Measurements from ENCODE around the gene PLOD1. TPM values are rescaled to one million over a fixed set of nuclear protein-coding genes. Genes with fewer than 3 reads are reported as not detected.

The PLOD1 gene
- total and polyA plus RNA-seq, 10 of the 15 experiments (the other 5 are each of a cell fraction or from before 2014, with no cell fraction given), result 10.6 to 42.6 (median 29.3) TPM

- no peak for TF ChIP-seq NR2C2 (IDR thresholded peaks at IDR 0.05; ENCODE audit: borderline replicate concordance, control insufficient read depth, insufficient read length, low read depth)
- TF ChIP-seq IKZF2 (IDR thresholded peaks at IDR 0.05), result no peak
- TF ChIP-seq ZSCAN29 (IDR thresholded peaks at IDR 0.05), result no peak
These were observed 18.1 kb downstream of the PLOD1 start (continued) for GRCh38 chr1:11952455-11953109.

GRCh38 chr1:11955221-11955620 is 20.7 kb downstream of the PLOD1 start:
- FAIRE-seq (no peak), ATAC-seq (no peak), DNase-seq (ENCODE audit: low read depth, low spot score) (no peak)
- BruUV-seq (replicated peaks), result no TSS peak
- H2AFZ ChIP-seq (ENCODE audit: control insufficient read depth, low read depth, low read length), result no peak overlapping the region
- RAD21 ChIA-PET (ENCODE audit: unreplicated experiment), result no interaction called here
- in situ Hi-C loops (cut with MboI) (no loop called here), intact Hi-C loops (cut with micrococcal nuclease; ENCODE audit: unreplicated experiment) (no loop called here)
- no peaks in the 10 kb centered on the region for H3K79me2 ChIP-seq (ENCODE audit: control insufficient read depth, insufficient read depth, low read length)
- H3K9me3 ChIP-seq (replicated peaks; ENCODE audit: control insufficient read depth, insufficient read depth, low read length), result no peaks in the 10 kb centered on the region
- no peaks in the 10 kb centered on the region for H3K27me3 ChIP-seq (replicated peaks in 1 of 2; ENCODE audit: control insufficient read depth in 2 of 2, insufficient read depth in 2 of 2, low read length in 1 of 2)
- SMC1A ChIA-PET (ENCODE audit: uncharacterized antibody, unreplicated experiment), result no interaction called here
- H3K4me2 ChIP-seq (ENCODE audit: control insufficient read depth, insufficient read depth), result no peak overlapping the region
- WGBS (ENCODE audit: insufficient coverage, insufficient replicate concordance, low lambda C conversion rate, missing lambda C conversion rate), result 89% methylated on average over 6 of the region's 6 CpGs
- H3K4me3 ChIP-seq, result no peak overlapping the region
- H4K20me1 ChIP-seq (ENCODE audit: control insufficient read depth, insufficient read depth), result no peaks in the 10 kb centered on the region
- no peak overlapping the region for H3K9ac ChIP-seq (ENCODE audit: control insufficient read depth, insufficient read depth, low read length)
- no peaks in the 10 kb centered on the region for H3K4me1 ChIP-seq (ENCODE audit: control insufficient read depth, insufficient read depth, low read length)
- H3K27ac ChIP-seq (ENCODE audit: control insufficient read depth, insufficient read depth), result no peak overlapping the region
- CTCF ChIA-PET, result no interaction called here
- peaks cover 4 to 5% of the 10 kb centered on the region in 2 experiments; a peak in 3 of 4 replicates for H3K36me3 ChIP-seq (ENCODE audit: control insufficient read depth in 2 of 2, insufficient read depth in 2 of 2, low read length in 1 of 2)
- POLR2A ChIA-PET, result interaction anchor here (0.5 kb wide), 1 partner anchor 97 kb away, joined by 3 read pairs; no protein-coding TSS in a partner anchor
- TF ChIP-seq NFYB (IDR thresholded peaks at IDR 0.05; ENCODE audit: insufficient read depth, low read depth, low read length) (no peak), NBN (IDR thresholded peaks at IDR 0.05) (no peak), CUX1 (IDR thresholded peaks at IDR 0.05; ENCODE audit: insufficient replicate concordance, low read depth, low read length) (no peak), HDGF (IDR thresholded peaks at IDR 0.05) (no peak), NR2F1 (conservative IDR thresholded peaks at IDR 0.05) (no peak), TCF3 (IDR thresholded peaks at IDR 0.05; ENCODE audit: borderline replicate concordance, insufficient read depth, low read depth, low read length) (no peak), ZNF24 (IDR thresholded peaks at IDR 0.05) (no peak), IKZF1 (conservative IDR thresholded peaks at IDR 0.05) (no peak), ZSCAN29 (IDR thresholded peaks at IDR 0.05) (no peak), NFYA (IDR thresholded peaks at IDR 0.05; ENCODE audit: borderline replicate concordance, low read depth, low read length) (no peak), ZBTB33 (IDR thresholded peaks at IDR 0.05) (no peak), SUZ12 (IDR thresholded peaks at IDR 0.05; ENCODE audit: unreplicated experiment) (no peak)

Measured in GM12878 (cell line).